IPS-18a (cell line): ENCODE measurements around the gene HK3.
"Not testable (repeated sequence)": the region's sequence is repeated elsewhere in the genome, so short reads cannot be mapped to it uniquely, and the experiment has no call there.

Experiments
- H3K27ac ChIP-seq: one replicate; pipeline ENCODE4 v1.5.1; 2013; ENCODE audit warnings: low read length
- H3K27me3 ChIP-seq: one replicate; pipeline ENCODE4 v1.6.1; 2013; ENCODE audit warnings: mild to moderate bottlenecking, low read length; ENCODE audit not compliant: control insufficient read depth, insufficient read depth
- H3K36me3 ChIP-seq: one replicate; pipeline ENCODE4 v1.6.1; 2013; ENCODE audit warnings: low read depth, low read length; ENCODE audit not compliant: control insufficient read depth
- H3K4me1 ChIP-seq: one replicate; pipeline ENCODE4 v1.6.1; 2013; ENCODE audit warnings: low read depth, low read length; ENCODE audit not compliant: control insufficient read depth
- H3K4me3 ChIP-seq: one replicate; pipeline ENCODE4 v1.5.1; 2013; ENCODE audit warnings: low read length
- H3K9ac ChIP-seq: one replicate; pipeline ENCODE4 v1.6.1; 2013; ENCODE audit warnings: mild to moderate bottlenecking, low read length, moderate library complexity
- H3K9me3 ChIP-seq: one replicate; pipeline ENCODE4 v1.6.1; 2013; ENCODE audit warnings: low read depth, low read length; ENCODE audit not compliant: control insufficient read depth

Gene HK3

GRCh38 chr5:176873011-176873410 is 26.1 kb downstream of the HK3 start:
- H3K4me3 ChIP-seq, H3K36me3 ChIP-seq, H3K27ac ChIP-seq, H3K9me3 ChIP-seq, H3K27me3 ChIP-seq, H3K9ac ChIP-seq, H3K4me1 ChIP-seq: not testable (repeated sequence)

- not testable (repeated sequence) for H3K4me3 ChIP-seq, H3K27me3 ChIP-seq, H3K4me1 ChIP-seq, H3K9ac ChIP-seq, H3K27ac ChIP-seq, H3K36me3 ChIP-seq, H3K9me3 ChIP-seq
These were observed 26.6 kb downstream of the HK3 start for GRCh38 chr5:176872586-176872985.

GRCh38 chr5:176870644-176871043 is 28.5 kb downstream of the HK3 start:
- H3K4me3 ChIP-seq, H3K27me3 ChIP-seq, H3K27ac ChIP-seq, H3K36me3 ChIP-seq, H3K9ac ChIP-seq, H3K9me3 ChIP-seq: not testable (repeated sequence)
- peaks cover 12% of the 10 kb centered on the region for H3K4me1 ChIP-seq

GRCh38 chr5:176870110-176870591 is 29.0 kb downstream of the HK3 start:
- no peak overlapping the region for H3K27ac ChIP-seq
- no peaks in the 10 kb centered on the region for H3K9me3 ChIP-seq
- H3K36me3 ChIP-seq: no peaks in the 10 kb centered on the region
- H3K9ac ChIP-seq: no peak overlapping the region
- no peaks in the 10 kb centered on the region for H3K27me3 ChIP-seq
- H3K4me3 ChIP-seq: no peak overlapping the region
- peaks cover 12% of the 10 kb centered on the region for H3K4me1 ChIP-seq

GRCh38 chr5:176869501-176870109 is 29.5 kb downstream of the HK3 start:
- Histone ChIP-seq H3K36me3 (no peaks in the 10 kb centered on the region), H3K27ac (no peak overlapping the region), H3K9ac (no peak overlapping the region), H3K4me3 (no peak overlapping the region), H3K4me1 (peaks cover 13% of the 10 kb centered on the region), H3K27me3 (no peaks in the 10 kb centered on the region), H3K9me3 (no peaks in the 10 kb centered on the region)

GRCh38 chr5:176868731-176869130 is 30.4 kb downstream of the HK3 start:
- Histone ChIP-seq H3K36me3 (no peaks in the 10 kb centered on the region), H3K27ac (no peak overlapping the region), H3K9me3 (no peaks in the 10 kb centered on the region), H3K4me3 (no peak overlapping the region), H3K9ac (no peak overlapping the region), H3K27me3 (no peaks in the 10 kb centered on the region), H3K4me1 (peaks cover 17% of the 10 kb centered on the region)

GRCh38 chr5:176868126-176868525 is 31.0 kb downstream of the HK3 start:
- Histone ChIP-seq H3K9me3 (no peaks in the 10 kb centered on the region), H3K27me3 (no peaks in the 10 kb centered on the region), H3K4me3 (no peak overlapping the region), H3K4me1 (peaks cover 20% of the 10 kb centered on the region), H3K36me3 (no peaks in the 10 kb centered on the region), H3K9ac (no peak overlapping the region), H3K27ac (no peak overlapping the region)

- Histone ChIP-seq H3K9me3 (no peaks in the 10 kb centered on the region), H3K4me3 (no peak overlapping the region), H3K27me3 (no peaks in the 10 kb centered on the region), H3K36me3 (no peaks in the 10 kb centered on the region), H3K4me1 (peaks cover 29% of the 10 kb centered on the region), H3K27ac (no peak overlapping the region), H3K9ac (no peak overlapping the region)
These were observed 32.3 kb downstream of the HK3 start for GRCh38 chr5:176866707-176867310.

GRCh38 chr5:176865964-176866363 is 33.2 kb downstream of the HK3 start:
- Histone ChIP-seq H3K36me3 (no peaks in the 10 kb centered on the region), H3K9me3 (no peaks in the 10 kb centered on the region), H3K27me3 (no peaks in the 10 kb centered on the region), H3K4me1 (peaks cover 29% of the 10 kb centered on the region), H3K27ac (no peak overlapping the region), H3K4me3 (no peak overlapping the region), H3K9ac (no peak overlapping the region)

- H3K27me3 ChIP-seq: no peaks in the 10 kb centered on the region
These were observed 34.4 kb downstream of the HK3 start for GRCh38 chr5:176864755-176865154.

GRCh38 chr5:176863765-176864098 is 35.4 kb downstream of the HK3 start:
- Histone ChIP-seq H3K4me3 (no peak overlapping the region), H3K9ac (no peak overlapping the region), H3K27ac (no peak overlapping the region), H3K36me3 (no peaks in the 10 kb centered on the region), H3K9me3 (no peaks in the 10 kb centered on the region), H3K4me1 (peaks cover 29% of the 10 kb centered on the region), H3K27me3 (no peaks in the 10 kb centered on the region)

More at GRCh38 chr5:176864755-176865154, 34.4 kb downstream of the HK3 start:
- peaks cover 29% of the 10 kb centered on the region for H3K4me1 ChIP-seq
- no peak overlapping the region for H3K4me3 ChIP-seq
- no peaks in the 10 kb centered on the region for H3K36me3 ChIP-seq
- no peaks in the 10 kb centered on the region for H3K9me3 ChIP-seq
- no peak overlapping the region for H3K9ac ChIP-seq
- no peak overlapping the region for H3K27ac ChIP-seq

- Histone ChIP-seq H3K9me3 (no peaks in the 10 kb centered on the region), H3K4me3 (no peak overlapping the region), H3K27me3 (no peaks in the 10 kb centered on the region), H3K4me1 (peaks cover 29% of the 10 kb centered on the region), H3K9ac (no peak overlapping the region), H3K36me3 (no peaks in the 10 kb centered on the region), H3K27ac (no peak overlapping the region)
These were observed 35.9 kb downstream of the HK3 start for GRCh38 chr5:176863041-176863764.
